Neural progenitor cell (in vitro differentiated cells): ENCODE measurements around the gene SVOP. TPM values are rescaled to one million over a fixed set of nuclear protein-coding genes. Genes with fewer than 3 reads are reported as not detected.

ENCODE experiments used
- DNase-seq: peaks from one replicate; pipeline ENCODE4 v3.0.0-alpha.2; 2016; ENCODE audit warnings: low spot score
- H2AFZ ChIP-seq: fragments of 200-600 bp; sonication (generic); replicated peaks from 2 replicates; pipeline ENCODE4 v1.6.1; 2016; ENCODE audit warnings: antibody characterized with exemption
- H3F3A ChIP-seq: fragments of 200-600 bp; sonication (generic); 2 replicates; pipeline ENCODE4 v1.6.1; 2016; ENCODE audit warnings: antibody characterized with exemption, low read depth
- H3K27ac ChIP-seq: fragments of 200-600 bp; sonication (generic); 2 replicates; pipeline ENCODE4 v1.5.1; 2016; ENCODE audit warnings: mild to moderate bottlenecking
- H3K27me3 ChIP-seq: fragments of 200-600 bp; sonication (generic); 2 replicates; pipeline ENCODE4 v1.6.1; 2016; ENCODE audit warnings: mild to moderate bottlenecking, moderate library complexity
- H3K36me3 ChIP-seq: fragments of 200-600 bp; sonication (generic); 2 replicates; pipeline ENCODE4 v1.5.1; 2016
- H3K4me1 ChIP-seq: fragments of 200-600 bp; sonication (generic); 2 replicates; pipeline ENCODE4 v1.6.1; 2016; ENCODE audit warnings: mixed run types
- H3K4me2 ChIP-seq: fragments of 200-600 bp; sonication (generic); 2 replicates; pipeline ENCODE4 v1.6.1; 2016
- H3K4me3 ChIP-seq: fragments of 200-600 bp; sonication (generic); 2 replicates; pipeline ENCODE4 v1.5.1; 2016
- H3K79me2 ChIP-seq: fragments of 200-600 bp; sonication (generic); 2 replicates; pipeline ENCODE4 v1.6.1; 2016; ENCODE audit warnings: low read depth
- H3K9ac ChIP-seq: fragments of 200-600 bp; sonication (generic); 2 replicates; pipeline ENCODE4 v1.6.1; 2016
- H3K9me3 ChIP-seq: fragments of 200-600 bp; sonication (generic); 2 replicates; pipeline ENCODE4 v1.5.1; 2016; ENCODE audit warnings: low read depth
- H4K20me1 ChIP-seq: fragments of 200-600 bp; sonication (generic); 2 replicates; pipeline ENCODE4 v1.6.1; 2016; ENCODE audit warnings: low read depth
- H3K27ac Mint-ChIP-seq: 3 replicates; pipeline ENCODE4 v1.8.0; 2021; ENCODE audit warnings: mixed read lengths
- H3K27me3 Mint-ChIP-seq: 2 replicates; pipeline ENCODE4 v1.8.0; 2022; ENCODE audit warnings: low read depth, mild to moderate bottlenecking, inconsistent platforms, moderate library complexity, mixed read lengths; ENCODE audit not compliant: insufficient read depth
- H3K36me3 Mint-ChIP-seq: 3 replicates; pipeline ENCODE4 v1.8.0; 2021; ENCODE audit warnings: mixed read lengths
- H3K4me1 Mint-ChIP-seq: 3 replicates; pipeline ENCODE4 v1.8.0; 2021; ENCODE audit warnings: mixed read lengths
- H3K4me3 Mint-ChIP-seq: 3 replicates; pipeline ENCODE4 v1.8.0; 2021; ENCODE audit warnings: mild to moderate bottlenecking, moderate library complexity, mixed read lengths
- H3K9me3 Mint-ChIP-seq: 3 replicates; pipeline ENCODE4 v1.8.0; 2020; ENCODE audit warnings: mixed read lengths
- EZH2 ChIP-seq: fragments of 200-600 bp; sonication (generic); IDR thresholded peaks from 2 replicates; pipeline ENCODE4 v1.6.1; 2017; ENCODE audit warnings: antibody characterized with exemption, mild to moderate bottlenecking, moderate library complexity
- EZH2phosphoT487 ChIP-seq: fragments of 200-600 bp; sonication (generic); IDR thresholded peaks from 2 replicates; pipeline ENCODE4 v1.6.1; 2017; ENCODE audit warnings: antibody characterized with exemption
- total RNA-seq: library from RNA; depleted of rRNA; stranded (reverse); fragments of >200 nt; gene quantifications from 2 replicates; pipeline ENCODE4 v1.2.3, GENCODE V29; 2015; ENCODE audit warnings: low replicate concordance
- TF ChIP-seq, protein P1 (sequence below): fragments of 200-600 bp; sonication (generic); IDR thresholded peaks from 2 replicates; pipeline ENCODE4 v1.5.1; 2017; ENCODE audit warnings: antibody characterized with exemption, mild to moderate bottlenecking

SVOP gene
- total RNA-seq, 1 donor from 2014 or later = not detected

DNA sequence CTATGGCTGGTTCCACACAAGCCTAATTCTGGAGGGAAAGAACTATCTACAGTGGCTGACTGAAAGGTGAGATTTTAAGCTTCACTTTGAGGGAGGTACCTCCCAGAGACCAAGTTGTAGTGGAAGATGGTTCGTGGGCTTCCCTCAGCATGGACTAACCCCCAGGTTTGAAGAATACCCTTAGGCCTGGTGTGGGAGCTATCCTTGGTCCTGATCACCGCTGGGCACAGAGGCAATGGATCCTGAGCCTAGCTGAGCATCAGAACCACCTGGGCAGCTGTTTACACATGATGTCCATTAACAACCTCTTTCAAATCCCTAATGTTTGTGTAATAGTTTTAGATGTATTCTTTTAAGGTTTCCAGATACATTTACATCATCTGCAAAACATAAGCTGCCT lies 130.7 kb downstream of the SVOP start:
- no peak overlapping the region for H3K4me3 Mint-ChIP-seq
- Histone ChIP-seq H3K9me3 (no peaks in the 10 kb centered on the region), H3K27ac (no peak overlapping the region), H4K20me1 (no peaks in the 10 kb centered on the region), H3K27me3 (no peaks in the 10 kb centered on the region), H3F3A (no peaks in the 10 kb centered on the region), H3K36me3 (no peaks in the 10 kb centered on the region), H3K9ac (no peak overlapping the region), H2AFZ (no peak overlapping the region), H3K4me2 (no peak overlapping the region), H3K79me2 (no peaks in the 10 kb centered on the region), H3K4me3 (no peak overlapping the region), H3K4me1 (no peaks in the 10 kb centered on the region)
- no peaks in the 10 kb centered on the region for H3K36me3 Mint-ChIP-seq
- H3K27ac Mint-ChIP-seq = no peak overlapping the region
- peak; percentile 48 for DNase-seq
- peaks cover 9% of the 10 kb centered on the region for H3K9me3 Mint-ChIP-seq
- no peaks in the 10 kb centered on the region for H3K4me1 Mint-ChIP-seq
- TF ChIP-seq EZH2 (no peak), EZH2phosphoT487 (no peak)
- TF ChIP-seq, protein P1, sequence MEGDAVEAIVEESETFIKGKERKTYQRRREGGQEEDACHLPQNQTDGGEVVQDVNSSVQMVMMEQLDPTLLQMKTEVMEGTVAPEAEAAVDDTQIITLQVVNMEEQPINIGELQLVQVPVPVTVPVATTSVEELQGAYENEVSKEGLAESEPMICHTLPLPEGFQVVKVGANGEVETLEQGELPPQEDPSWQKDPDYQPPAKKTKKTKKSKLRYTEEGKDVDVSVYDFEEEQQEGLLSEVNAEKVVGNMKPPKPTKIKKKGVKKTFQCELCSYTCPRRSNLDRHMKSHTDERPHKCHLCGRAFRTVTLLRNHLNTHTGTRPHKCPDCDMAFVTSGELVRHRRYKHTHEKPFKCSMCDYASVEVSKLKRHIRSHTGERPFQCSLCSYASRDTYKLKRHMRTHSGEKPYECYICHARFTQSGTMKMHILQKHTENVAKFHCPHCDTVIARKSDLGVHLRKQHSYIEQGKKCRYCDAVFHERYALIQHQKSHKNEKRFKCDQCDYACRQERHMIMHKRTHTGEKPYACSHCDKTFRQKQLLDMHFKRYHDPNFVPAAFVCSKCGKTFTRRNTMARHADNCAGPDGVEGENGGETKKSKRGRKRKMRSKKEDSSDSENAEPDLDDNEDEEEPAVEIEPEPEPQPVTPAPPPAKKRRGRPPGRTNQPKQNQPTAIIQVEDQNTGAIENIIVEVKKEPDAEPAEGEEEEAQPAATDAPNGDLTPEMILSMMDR = no peak
- H3K27me3 Mint-ChIP-seq = peaks cover 13% of the 10 kb centered on the region

DNA sequence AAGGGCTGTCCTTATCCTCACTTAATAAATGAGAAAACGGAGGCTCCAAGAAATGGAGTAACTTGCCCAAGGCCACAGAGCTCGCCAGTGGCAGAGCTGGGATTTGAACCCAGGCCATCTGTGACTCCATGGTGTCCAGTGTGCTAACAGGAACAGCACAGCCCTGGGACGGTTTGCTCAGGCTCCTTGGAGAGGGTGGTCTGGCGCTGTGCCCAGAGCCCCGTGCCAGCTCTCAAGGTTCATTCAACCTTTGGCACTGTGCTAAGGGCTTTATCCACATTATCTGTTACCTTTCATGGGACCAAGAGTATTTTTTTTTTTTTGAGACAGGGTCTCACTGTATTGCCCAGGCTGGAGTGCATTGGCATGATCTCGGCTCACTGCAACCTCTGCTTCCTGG lies 132.8 kb downstream of the SVOP start:
- Histone ChIP-seq H4K20me1 (no peaks in the 10 kb centered on the region), H3K9ac (no peak overlapping the region), H3K36me3 (no peaks in the 10 kb centered on the region), H3K9me3 (no peaks in the 10 kb centered on the region), H2AFZ (no peak overlapping the region), H3K4me3 (no peak overlapping the region), H3K4me2 (no peak overlapping the region), H3F3A (no peaks in the 10 kb centered on the region), H3K27me3 (no peaks in the 10 kb centered on the region), H3K4me1 (peaks cover 4% of the 10 kb centered on the region), H3K79me2 (no peaks in the 10 kb centered on the region), H3K27ac (no peak overlapping the region)
- Mint-ChIP-seq H3K4me3 (no peak overlapping the region), H3K36me3 (no peaks in the 10 kb centered on the region), H3K27me3 (peaks cover 12% of the 10 kb centered on the region), H3K27ac (no peak overlapping the region), H3K9me3 (peaks cover 9% of the 10 kb centered on the region), H3K4me1 (peaks cover 6% of the 10 kb centered on the region)
- no peak for DNase-seq
- TF ChIP-seq EZH2phosphoT487 = no peak
- no peak for TF ChIP-seq EZH2
- TF ChIP-seq, protein P1 = no peak

DNA sequence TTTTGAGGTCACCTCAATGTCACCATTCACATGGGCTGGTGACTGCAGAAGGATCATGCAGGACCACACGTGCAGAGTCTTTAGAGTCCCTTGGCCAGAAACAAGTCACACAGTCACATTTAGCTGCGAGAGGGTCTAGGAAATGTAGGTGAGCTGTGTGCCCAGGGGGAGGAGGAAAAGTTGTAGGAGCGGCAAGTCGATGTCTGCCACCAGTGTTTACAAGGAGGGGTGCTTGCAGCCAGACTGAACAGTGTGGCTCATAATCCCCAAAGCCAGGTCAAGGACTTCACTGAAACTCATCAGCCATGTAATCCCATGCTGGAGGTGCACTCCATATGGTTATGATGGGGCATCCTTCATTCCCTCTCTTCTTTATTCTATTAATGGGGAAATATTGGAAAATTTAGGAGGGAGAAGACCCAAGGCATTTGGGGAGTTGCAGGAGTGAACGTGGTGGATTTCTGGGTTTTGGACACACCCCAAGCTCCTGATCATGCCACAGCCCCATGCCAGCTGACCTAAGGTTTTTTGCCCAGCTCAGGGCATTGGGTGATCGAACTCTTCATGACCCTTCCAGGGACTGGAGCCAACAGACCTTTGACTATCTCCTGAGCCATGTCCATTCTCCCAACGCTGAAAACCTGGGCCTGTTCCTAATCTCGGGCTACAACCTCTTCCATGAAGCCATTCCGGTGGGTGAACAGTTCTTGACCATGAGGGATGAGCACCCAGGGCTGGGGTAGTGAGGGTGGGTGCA lies 133.8 kb downstream of the SVOP start:
- Histone ChIP-seq H3K4me1 (peaks cover 4% of the 10 kb centered on the region), H3K36me3 (no peaks in the 10 kb centered on the region), H3K27me3 (no peaks in the 10 kb centered on the region), H3K79me2 (no peaks in the 10 kb centered on the region), H2AFZ (no peak overlapping the region), H3K9me3 (no peaks in the 10 kb centered on the region), H3K9ac (no peak overlapping the region), H3K4me3 (no peak overlapping the region), H4K20me1 (no peaks in the 10 kb centered on the region), H3F3A (no peaks in the 10 kb centered on the region), H3K27ac (no peak overlapping the region), H3K4me2 (no peak overlapping the region)
- Mint-ChIP-seq H3K36me3 (no peaks in the 10 kb centered on the region), H3K4me1 (peaks cover 6% of the 10 kb centered on the region), H3K9me3 (peaks cover 6% of the 10 kb centered on the region), H3K27ac (no peak overlapping the region), H3K4me3 (no peak overlapping the region), H3K27me3 (peaks cover 12% of the 10 kb centered on the region)
- TF ChIP-seq EZH2 (no peak), EZH2phosphoT487 (no peak)
- TF ChIP-seq, protein P1 = no peak
- no peak for DNase-seq
